Measurements from ENCODE around the gene RBL2.

DNA sequence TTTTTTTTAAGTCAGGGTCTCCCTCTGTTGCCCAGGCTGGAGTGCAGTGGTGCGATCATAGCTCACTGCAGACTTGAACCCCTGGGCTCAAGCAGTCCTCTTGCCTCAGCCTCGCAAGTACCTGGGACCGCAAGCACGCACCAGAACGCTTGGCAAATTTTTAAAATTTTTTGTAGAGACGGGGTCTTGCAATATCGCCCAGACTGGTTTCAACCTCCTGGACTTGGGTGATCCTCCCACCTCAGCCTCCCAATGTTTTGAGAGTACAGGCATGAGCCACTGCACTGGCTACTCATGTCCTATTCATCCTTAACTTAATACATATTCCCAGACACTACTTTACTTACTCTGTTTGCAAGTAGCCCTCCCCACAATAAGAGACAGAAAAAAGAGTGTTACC, 16.3 kb upstream of the RBL2 start:
- TF ChIP-seq, protein P1, sequence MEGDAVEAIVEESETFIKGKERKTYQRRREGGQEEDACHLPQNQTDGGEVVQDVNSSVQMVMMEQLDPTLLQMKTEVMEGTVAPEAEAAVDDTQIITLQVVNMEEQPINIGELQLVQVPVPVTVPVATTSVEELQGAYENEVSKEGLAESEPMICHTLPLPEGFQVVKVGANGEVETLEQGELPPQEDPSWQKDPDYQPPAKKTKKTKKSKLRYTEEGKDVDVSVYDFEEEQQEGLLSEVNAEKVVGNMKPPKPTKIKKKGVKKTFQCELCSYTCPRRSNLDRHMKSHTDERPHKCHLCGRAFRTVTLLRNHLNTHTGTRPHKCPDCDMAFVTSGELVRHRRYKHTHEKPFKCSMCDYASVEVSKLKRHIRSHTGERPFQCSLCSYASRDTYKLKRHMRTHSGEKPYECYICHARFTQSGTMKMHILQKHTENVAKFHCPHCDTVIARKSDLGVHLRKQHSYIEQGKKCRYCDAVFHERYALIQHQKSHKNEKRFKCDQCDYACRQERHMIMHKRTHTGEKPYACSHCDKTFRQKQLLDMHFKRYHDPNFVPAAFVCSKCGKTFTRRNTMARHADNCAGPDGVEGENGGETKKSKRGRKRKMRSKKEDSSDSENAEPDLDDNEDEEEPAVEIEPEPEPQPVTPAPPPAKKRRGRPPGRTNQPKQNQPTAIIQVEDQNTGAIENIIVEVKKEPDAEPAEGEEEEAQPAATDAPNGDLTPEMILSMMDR (conservative IDR thresholded peaks at IDR 0.05 in 1 of 2, IDR thresholded peaks at IDR 0.05 in 1 of 2; ENCODE audit: extremely low read depth in 1 of 2, insufficient read depth in 1 of 2, low read depth in 1 of 2, low read length in 2 of 2) = no peak
- no peak for TF ChIP-seq EZH2 (IDR thresholded peaks at IDR 0.05; ENCODE audit: borderline replicate concordance, low read length)

Measured in mammary epithelial cell (primary cell).